ENCODE measurements around the gene ATP2B2.

GRCh38 chr3:10505791-10506585, 602 bp upstream of the ATP2B2 start:
- TF ChIP-seq POLR2A (IDR thresholded peaks at IDR 0.05): no peak
- TF ChIP-seq CTCF (IDR thresholded peaks at IDR 0.05): no peak
